ENCODE measurements around the gene TDRD5.

- TF ChIP-seq TSHZ2 (CRISPR knock-in tag; IDR thresholded peaks at IDR 0.05) (no peak), PATZ1 (CRISPR knock-in tag; IDR thresholded peaks at IDR 0.05; ENCODE audit: borderline replicate concordance) (no peak), ARNTL (CRISPR knock-in tag; IDR thresholded peaks at IDR 0.05; ENCODE audit: borderline replicate concordance, low read depth) (no peak), CREB5 (CRISPR knock-in tag; IDR thresholded peaks at IDR 0.05; ENCODE audit: low read depth) (no peak), OSR1 (CRISPR knock-in tag; IDR thresholded peaks at IDR 0.05) (no peak), RARB (CRISPR knock-in tag; IDR thresholded peaks at IDR 0.05) (no peak), TOX (CRISPR knock-in tag; IDR thresholded peaks at IDR 0.05; ENCODE audit: borderline replicate concordance) (no peak), ZFP30 (CRISPR knock-in tag; IDR thresholded peaks at IDR 0.05) (no peak), GLIS3 (CRISPR knock-in tag; IDR thresholded peaks at IDR 0.05) (no peak)
These were observed 9.5 kb downstream of the TDRD5 start for GRCh38 chr1:179601093-179601492.

All from SK-N-SH treated with all-trans-retinoic acid at 6 μM for 48 hours (cell line).